ENCODE data around the gene CWC22. TPM values are rescaled to one million over a fixed set of nuclear protein-coding genes. Genes with fewer than 3 reads are reported as not detected.
A peak's percentile ranks its signal among the peaks of the same experiment; 100 is the strongest.

The CWC22 gene
- total and polyA plus RNA-seq, 2 of the 13 experiments (the other 11 are each of a cell fraction or from before 2014, with no cell fraction given): 5.7 to 29.2 TPM

GRCh38 chr2:180017784-180018183 lies 10.7 kb upstream of the CWC22 start (continued):
- TF ChIP-seq TBL1XR1 (IDR thresholded peaks at IDR 0.05; ENCODE audit: borderline replicate concordance, low read length, partially characterized antibody) (no peak), KIAA2018 (CRISPR knock-in tag; IDR thresholded peaks at IDR 0.05; ENCODE audit: borderline replicate concordance) (no peak), GATAD1 (CRISPR knock-in tag; IDR thresholded peaks at IDR 0.05) (no peak), MED1 (CRISPR knock-in tag; IDR thresholded peaks at IDR 0.05) (no peak), NFRKB (IDR thresholded peaks at IDR 0.05) (no peak)

- H3K27me3 ChIP-seq (ENCODE audit: control insufficient read depth in 1 of 2, insufficient read depth in 2 of 2, low read length in 2 of 2): 0 out of 5 replicates have a peak, but pooled peaks cover 0 to 3% of the 10 kb centered on the region in 2 experiments
- intact Hi-C loops (cut with micrococcal nuclease; ENCODE audit: unreplicated experiment) (no loop called here), in situ Hi-C loops (cut with HindIII; ENCODE audit: extremely low pct_ligation_motif_present, low pct_unique_long_range_greater_than_20kb) (no loop called here)
- ChIA-PET CTCF (ENCODE audit: low intra/inter-chr PET ratio, low total read pairs) (no interaction called here), POLR2A (no interaction called here)
- no peaks in the 10 kb centered on the region for H3K9me3 ChIP-seq (ENCODE audit: low read length)
- no peaks in the 10 kb centered on the region for H3K4me1 ChIP-seq (ENCODE audit: insufficient read depth, low read length)
- no peaks in the 10 kb centered on the region for H3K36me3 ChIP-seq (replicated peaks in 1 of 2; ENCODE audit: control insufficient read depth in 1 of 2, insufficient read depth in 2 of 2, low read length in 2 of 2)
- no peak overlapping the region for H3K4me2 ChIP-seq (ENCODE audit: low read depth, low read length)
- ATAC-seq (peak; percentile 53), DNase-seq (ENCODE audit: low spot score) (no peak), FAIRE-seq (no peak)
- no TSS peak for BruUV-seq (replicated peaks)
- no peak overlapping the region for H3K4me3 ChIP-seq (replicated peaks in 1 of 3; ENCODE audit: insufficient read depth in 1 of 3, low read depth in 2 of 3, low read length in 3 of 3)
- no peak overlapping the region for H3K9ac ChIP-seq (ENCODE audit: insufficient read depth, low read depth, low read length)
- no peak overlapping the region for H3K27ac ChIP-seq (ENCODE audit: extremely low read length, insufficient read depth, low read length)
- no peaks in the 10 kb centered on the region for H3K79me2 ChIP-seq (ENCODE audit: insufficient read depth, low read length)
- H4K20me1 ChIP-seq (ENCODE audit: insufficient read depth, low read length): no peaks in the 10 kb centered on the region
- H2AFZ ChIP-seq (ENCODE audit: low read length): no peak overlapping the region
- whole genome bisulfite sequencing (ENCODE audit: low lambda C conversion rate): 0% methylated on average over 2 of the region's 2 CpGs
- TF ChIP-seq, protein P1, sequence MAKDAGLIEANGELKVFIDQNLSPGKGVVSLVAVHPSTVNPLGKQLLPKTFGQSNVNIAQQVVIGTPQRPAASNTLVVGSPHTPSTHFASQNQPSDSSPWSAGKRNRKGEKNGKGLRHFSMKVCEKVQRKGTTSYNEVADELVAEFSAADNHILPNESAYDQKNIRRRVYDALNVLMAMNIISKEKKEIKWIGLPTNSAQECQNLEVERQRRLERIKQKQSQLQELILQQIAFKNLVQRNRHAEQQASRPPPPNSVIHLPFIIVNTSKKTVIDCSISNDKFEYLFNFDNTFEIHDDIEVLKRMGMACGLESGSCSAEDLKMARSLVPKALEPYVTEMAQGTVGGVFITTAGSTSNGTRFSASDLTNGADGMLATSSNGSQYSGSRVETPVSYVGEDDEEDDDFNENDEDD (CRISPR knock-in tag; IDR thresholded peaks at IDR 0.05; ENCODE audit: borderline replicate concordance): no peak
- TF ChIP-seq SIN3B (IDR thresholded peaks at IDR 0.05; ENCODE audit: low read length) (no peak), JDP2 (CRISPR knock-in tag; IDR thresholded peaks at IDR 0.05; ENCODE audit: borderline replicate concordance) (no peak), BATF2 (CRISPR knock-in tag; IDR thresholded peaks at IDR 0.05) (no peak), REL (CRISPR knock-in tag; conservative IDR thresholded peaks at IDR 0.05) (no peak), ZBTB26 (CRISPR knock-in tag; IDR thresholded peaks at IDR 0.05; ENCODE audit: borderline replicate concordance) (no peak), ZNF33B (CRISPR knock-in tag; IDR thresholded peaks at IDR 0.05) (no peak), ZNF552 (CRISPR knock-in tag; IDR thresholded peaks at IDR 0.05; ENCODE audit: borderline replicate concordance) (no peak)
Observed at GRCh38 chr2:180016937-180017336, 9.8 kb upstream of the CWC22 start.
